Body of pancreas (tissue), 4 donors: Measurements from ENCODE around the gene B3GNT9. TPM values are rescaled to one million over a fixed set of nuclear protein-coding genes. Genes with fewer than 3 reads are reported as not detected.

Source experiments
- ATAC-seq: fragments of 150-250 bp; one replicate; pipeline ENCODE4 v1.9.1; 2016
- DNase-seq, 4 donors: peaks; one replicate each; pipeline ENCODE4 v3.0.0-alpha.2; 2019
- H3K27ac ChIP-seq, 4 donors: fragments of 200-600 bp; sonication (generic); 1 replicate in 3 of 4; 2 replicates in 1 of 4; pipeline versions ENCODE4 v1.5.1 to v1.6.1; 2016 to 2019; ENCODE audit warnings: mild to moderate bottlenecking in 1 of 4, mixed read lengths in 1 of 4, moderate library complexity in 1 of 4
- H3K27me3 ChIP-seq, 2 donors: fragments of 200-600 bp; sonication (generic); one replicate each; pipeline ENCODE4 v1.6.0; 2016; ENCODE audit warnings: mild to moderate bottlenecking in 1 of 2
- H3K36me3 ChIP-seq, 2 donors: fragments of 200-600 bp; sonication (generic); replicated peaks in 1 of 2; 2 replicates each; pipeline ENCODE4 v1.5.1; 2016; ENCODE audit warnings: low read depth in 2 of 2; ENCODE audit not compliant: insufficient read depth in 1 of 2
- H3K4me1 ChIP-seq: fragments of 200-600 bp; sonication (generic); one replicate; pipeline ENCODE4 v1.6.0; 2016
- H3K4me3 ChIP-seq, 2 donors: fragments of 200-600 bp; sonication (generic); 1 replicate in 1 of 2; 2 replicates in 1 of 2; pipeline ENCODE4 v1.5.1; 2016 to 2019
- H3K9me3 ChIP-seq, 3 donors: fragments of 200-600 bp; sonication (generic); 1 replicate in 2 of 3; 2 replicates in 1 of 3; pipeline ENCODE4 v1.5.1; 2016
- CTCF ChIP-seq, 7 experiments: fragments of 450-650 bp in 4 of 7; fragments of 200-600 bp in 3 of 7; sonication (generic) in 3 of 7; IDR thresholded peaks; one replicate each; pipeline ENCODE4 v1.5.1; 2016 to 2019; ENCODE audit warnings: antibody characterized with exemption in 7 of 7
- POLR2A ChIP-seq, 3 donors: fragments of 450-650 bp; IDR thresholded peaks; one replicate each; pipeline ENCODE4 v1.6.1; 2016; ENCODE audit warnings: antibody characterized with exemption in 3 of 3, mild to moderate bottlenecking in 2 of 3
- WGBS, 2 donors: methylation state at CpG; one replicate each; pipeline ENCODE4 v1.1.5; 2017; 5-methylcytosine and 5-hydroxymethylcytosine counted together
- intact Hi-C: fragments of 100-400 bp; cut with DNase I; formaldehyde crosslinking; loops from one replicate; pipeline ENCODE4 v1.15.1; 2023
- total RNA-seq, 2 donors: library from RNA; depleted of rRNA; stranded (reverse); fragments of >200 nt; gene quantifications; one replicate each; pipeline ENCODE4 v1.1.0, GENCODE V29; 2016

B3GNT9 gene
- total RNA-seq, 2 donors from 2014 or later = 8.3 to 9.9 TPM

DNA sequence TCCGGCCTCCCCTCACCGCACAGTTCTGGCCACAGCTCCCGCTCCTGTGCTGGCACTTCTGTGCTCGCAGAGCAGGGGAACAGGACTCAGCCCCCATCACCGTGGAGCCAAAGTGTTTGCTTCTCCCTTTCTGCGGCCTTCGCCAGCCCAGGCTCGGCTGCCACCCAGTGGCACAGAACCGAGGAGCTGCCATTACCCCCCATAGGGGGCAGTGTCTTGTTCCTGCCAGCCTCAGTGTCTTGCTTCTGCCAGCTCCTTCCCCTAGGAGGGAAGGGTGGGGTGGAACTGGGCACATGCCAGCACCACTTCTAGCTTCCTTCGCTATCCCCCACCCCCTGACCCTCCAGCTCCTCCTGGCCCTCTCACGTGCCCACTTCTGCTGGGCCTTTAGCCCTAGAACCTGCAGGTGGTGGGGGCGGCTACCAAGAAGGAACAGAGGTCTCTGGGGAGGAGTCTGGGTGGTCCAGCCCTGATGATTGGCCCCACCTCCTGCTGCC is 47.5 kb upstream of the B3GNT9 start:
- WGBS, 2 donors = 42 to 43% methylated on average over 8 to 11 of the region's 12 CpGs
- TF ChIP-seq POLR2A (IDR thresholded peaks at IDR 0.05) = no peak
- TF ChIP-seq CTCF (IDR thresholded peaks at IDR 0.05) = peak; percentile 22 to 81 (median 69)
- peak; percentile 48 to 67 (median 54) for DNase-seq
- H3K4me3 ChIP-seq = no peak overlapping the region
- intact Hi-C loops = no loop called here
- no peaks in the 10 kb centered on the region for H3K9me3 ChIP-seq
- peak; percentile 29 for ATAC-seq
- H3K27ac ChIP-seq = peak overlapping the region; percentile 50 to 88 (median 76)
- peaks cover 26 to 41% of the 10 kb centered on the region in 2 donors for H3K36me3 ChIP-seq
- no peaks in the 10 kb centered on the region for H3K27me3 ChIP-seq
- peaks cover 36% of the 10 kb centered on the region for H3K4me1 ChIP-seq

GRCh38 chr16:67197704-67198103 is 46.9 kb upstream of the B3GNT9 start:
- Histone ChIP-seq H3K9me3 (no peaks in the 10 kb centered on the region), H3K4me3 (no peak overlapping the region), H3K27me3 (no peaks in the 10 kb centered on the region), H3K36me3 (peaks cover 20 to 38% of the 10 kb centered on the region in 2 donors), H3K27ac (peak overlapping the region in 2 of 4 donors; percentile 81 to 88), H3K4me1 (peaks cover 42% of the 10 kb centered on the region)
- ATAC-seq (no peak), DNase-seq (no peak)
- intact Hi-C loops = no loop called here
- TF ChIP-seq POLR2A (IDR thresholded peaks at IDR 0.05) (no peak), CTCF (IDR thresholded peaks at IDR 0.05) (no peak)
- 61 to 86% methylated on average over 4 to 6 of the region's 6 CpGs for WGBS, 2 donors

DNA sequence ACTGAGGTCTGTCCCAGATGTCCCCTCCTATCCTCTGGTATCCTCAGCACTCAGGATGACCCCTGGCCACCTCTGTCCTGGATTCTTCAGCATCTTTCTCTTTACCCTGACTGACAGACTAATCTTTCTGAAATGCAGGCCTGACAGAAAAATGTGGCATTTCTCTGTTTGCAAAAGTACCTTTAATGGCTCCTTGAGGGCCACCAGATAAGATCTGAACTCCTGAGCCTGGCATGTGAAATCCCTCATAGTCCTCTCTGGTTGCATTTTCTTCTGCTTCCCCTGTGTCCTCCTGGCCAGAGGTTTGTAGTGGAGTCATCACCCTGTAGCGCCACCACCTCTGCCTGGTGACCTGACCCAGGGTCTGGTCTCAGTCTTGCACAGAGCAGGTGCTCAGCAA is 46.1 kb upstream of the B3GNT9 start:
- H3K36me3 ChIP-seq = peaks cover 12 to 30% of the 10 kb centered on the region in 2 donors
- WGBS, 2 donors = 100% methylated on average over 1 of the region's 1 CpG
- ATAC-seq = no peak
- peaks cover 45% of the 10 kb centered on the region for H3K4me1 ChIP-seq
- intact Hi-C loops = no loop called here
- no peak overlapping the region for H3K27ac ChIP-seq
- no peaks in the 10 kb centered on the region for H3K9me3 ChIP-seq
- DNase-seq = no peak
- H3K27me3 ChIP-seq = no peaks in the 10 kb centered on the region
- TF ChIP-seq POLR2A (IDR thresholded peaks at IDR 0.05) (no peak), CTCF (IDR thresholded peaks at IDR 0.05) (no peak)
- H3K4me3 ChIP-seq = no peak overlapping the region

DNA sequence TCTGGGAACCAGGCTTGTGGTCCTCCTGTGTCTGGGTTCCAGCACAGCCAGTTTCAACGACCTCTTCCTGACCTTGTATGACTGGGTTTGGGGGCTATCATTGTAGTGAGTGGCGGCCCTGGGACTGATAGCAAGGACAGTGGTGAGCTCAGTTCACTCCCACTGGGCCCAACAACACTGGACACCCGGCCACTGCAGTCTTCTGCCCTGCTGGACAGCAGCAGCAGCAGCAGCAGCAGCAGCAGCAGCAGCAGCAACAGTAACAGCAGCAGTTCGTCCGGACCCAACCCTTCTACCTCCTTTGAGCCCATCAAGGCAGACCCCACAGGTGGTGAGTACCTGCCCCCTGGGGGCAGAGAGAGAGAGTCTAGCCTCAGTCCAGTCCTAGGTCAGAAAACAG is 44.9 kb upstream of the B3GNT9 start:
- 50 to 65% methylated on average over 1 to 5 of the region's 5 CpGs for WGBS, 2 donors
- no peaks in the 10 kb centered on the region for H3K9me3 ChIP-seq
- peaks cover 50% of the 10 kb centered on the region for H3K4me1 ChIP-seq
- intact Hi-C loops = no loop called here
- TF ChIP-seq POLR2A (IDR thresholded peaks at IDR 0.05) (no peak), CTCF (IDR thresholded peaks at IDR 0.05) (no peak)
- H3K27me3 ChIP-seq = no peaks in the 10 kb centered on the region
- DNase-seq = no peak
- H3K36me3 ChIP-seq = peaks cover 12 to 21% of the 10 kb centered on the region in 2 donors
- ATAC-seq = no peak
- no peak overlapping the region for H3K27ac ChIP-seq
- H3K4me3 ChIP-seq = no peak overlapping the region

- intact Hi-C loops = no loop called here
- 88 to 93% methylated on average over 4 to 6 of the region's 6 CpGs for WGBS, 2 donors
- no peak overlapping the region for H3K27ac ChIP-seq
- H3K36me3 ChIP-seq = peaks cover 12 to 21% of the 10 kb centered on the region in 2 donors
- H3K4me1 ChIP-seq = peaks cover 37% of the 10 kb centered on the region
- no peaks in the 10 kb centered on the region for H3K9me3 ChIP-seq
- no peak for TF ChIP-seq POLR2A (IDR thresholded peaks at IDR 0.05)
- no peak for TF ChIP-seq CTCF (IDR thresholded peaks at IDR 0.05)
- H3K4me3 ChIP-seq = no peak overlapping the region
- H3K27me3 ChIP-seq = no peaks in the 10 kb centered on the region
- DNase-seq (no peak), ATAC-seq (no peak)
These were observed 43.5 kb upstream of the B3GNT9 start for GRCh38 chr16:67194260-67194659.
